Glomerular endothelial cell (primary cell): ENCODE results near the gene APOB. TPM values are rescaled to one million over a fixed set of nuclear protein-coding genes. Genes with fewer than 3 reads are reported as not detected.
"Not testable (repeated sequence)": the region's sequence is repeated elsewhere in the genome, so short reads cannot be mapped to it uniquely, and the experiment has no call there.

ENCODE experiments used
- DNase-seq: peaks from one replicate; pipeline ENCODE4 v3.0.0-alpha.2; 2011; ENCODE audit warnings: low read depth, low spot score; ENCODE audit errors: extremely low read depth
- total RNA-seq: library from RNA; depleted of rRNA; stranded (reverse); fragments of >200 nt; gene quantifications from 2 replicates; pipeline ENCODE4 v1.2.3, GENCODE V29; 2015

APOB gene
- total RNA-seq, 1 donor from 2014 or later, result 0.18 TPM

DNA sequence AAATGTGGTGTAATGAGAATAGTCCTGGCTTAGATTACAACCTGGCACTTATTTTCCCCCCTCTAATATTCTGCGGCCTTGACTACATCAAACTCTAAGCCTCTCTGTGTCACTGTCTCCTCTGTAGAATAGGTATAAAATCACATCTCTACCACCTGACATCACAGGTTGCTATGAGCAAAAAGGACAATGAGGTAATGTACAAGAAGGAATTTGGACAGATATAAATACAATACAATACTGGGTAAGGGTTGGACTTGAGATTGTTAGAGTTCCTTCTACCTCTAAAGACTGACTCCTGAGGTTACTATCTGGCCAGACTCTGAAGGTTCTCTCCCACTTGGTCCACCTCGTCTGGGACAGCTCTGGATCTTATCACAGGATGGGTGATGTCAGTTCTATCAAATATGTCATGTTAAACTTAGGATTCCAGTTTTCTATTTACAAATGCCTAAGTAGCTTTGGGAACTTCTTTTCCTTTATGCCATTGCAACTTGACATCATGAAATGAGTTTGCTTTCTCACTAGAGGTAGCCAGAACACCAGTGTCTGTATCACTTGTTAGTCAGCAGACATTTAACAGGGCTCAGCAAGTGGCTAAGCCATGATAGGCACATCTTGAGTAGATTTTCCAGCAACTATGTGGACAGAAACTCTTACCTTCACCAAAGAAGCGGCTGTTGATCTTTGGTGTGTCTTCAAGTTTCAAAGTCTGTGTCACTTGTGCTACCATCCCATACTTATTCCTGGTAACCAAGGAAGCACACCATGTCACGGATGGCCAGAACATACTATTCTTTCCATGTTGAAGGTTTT, 9.5 kb downstream of the APOB start:
- DNase-seq, result no peak

DNA sequence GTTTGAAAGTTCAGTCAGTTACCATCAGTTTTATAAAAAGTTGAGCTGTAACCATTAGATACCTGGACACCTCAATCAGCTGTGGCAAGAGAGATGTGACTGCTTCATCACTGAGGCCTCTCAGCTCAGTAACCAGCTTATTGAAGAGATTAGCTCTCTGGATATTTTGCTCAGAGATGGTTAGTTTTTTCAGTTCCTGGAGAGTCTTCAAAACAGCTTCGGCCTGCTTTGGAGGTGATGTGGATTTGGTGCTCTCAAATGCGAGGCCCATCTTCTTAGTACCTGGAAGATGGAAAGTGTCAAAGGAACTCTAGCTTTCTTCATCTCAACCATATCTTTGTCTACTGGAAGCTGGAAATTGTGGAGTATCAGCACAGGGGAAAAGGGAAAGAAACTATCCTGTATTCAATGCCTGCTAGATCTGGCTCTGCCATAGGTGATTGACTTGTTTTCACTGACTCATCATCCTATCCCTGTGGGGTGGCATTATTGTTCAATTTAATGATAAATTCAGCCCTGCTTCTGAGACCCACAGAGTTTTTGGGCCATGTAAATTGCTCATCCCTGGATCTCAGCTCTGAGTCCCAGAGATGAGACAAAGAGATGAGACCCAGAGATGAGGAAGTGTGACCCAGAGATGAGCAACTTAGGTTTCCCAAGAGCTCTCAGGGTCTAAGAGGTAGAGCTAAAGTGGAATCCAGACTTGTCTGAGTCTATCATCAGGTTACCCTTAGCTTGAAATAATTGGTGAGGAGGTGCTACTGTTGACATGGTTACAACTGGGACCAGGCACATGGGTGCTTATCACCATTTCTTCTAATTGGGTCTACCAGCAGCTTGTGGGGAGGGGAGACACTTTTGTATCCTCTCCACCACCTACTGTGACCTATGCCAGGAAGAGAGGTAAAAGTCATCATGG, 10.4 kb downstream of the APOB start:
- no peak for DNase-seq

DNA sequence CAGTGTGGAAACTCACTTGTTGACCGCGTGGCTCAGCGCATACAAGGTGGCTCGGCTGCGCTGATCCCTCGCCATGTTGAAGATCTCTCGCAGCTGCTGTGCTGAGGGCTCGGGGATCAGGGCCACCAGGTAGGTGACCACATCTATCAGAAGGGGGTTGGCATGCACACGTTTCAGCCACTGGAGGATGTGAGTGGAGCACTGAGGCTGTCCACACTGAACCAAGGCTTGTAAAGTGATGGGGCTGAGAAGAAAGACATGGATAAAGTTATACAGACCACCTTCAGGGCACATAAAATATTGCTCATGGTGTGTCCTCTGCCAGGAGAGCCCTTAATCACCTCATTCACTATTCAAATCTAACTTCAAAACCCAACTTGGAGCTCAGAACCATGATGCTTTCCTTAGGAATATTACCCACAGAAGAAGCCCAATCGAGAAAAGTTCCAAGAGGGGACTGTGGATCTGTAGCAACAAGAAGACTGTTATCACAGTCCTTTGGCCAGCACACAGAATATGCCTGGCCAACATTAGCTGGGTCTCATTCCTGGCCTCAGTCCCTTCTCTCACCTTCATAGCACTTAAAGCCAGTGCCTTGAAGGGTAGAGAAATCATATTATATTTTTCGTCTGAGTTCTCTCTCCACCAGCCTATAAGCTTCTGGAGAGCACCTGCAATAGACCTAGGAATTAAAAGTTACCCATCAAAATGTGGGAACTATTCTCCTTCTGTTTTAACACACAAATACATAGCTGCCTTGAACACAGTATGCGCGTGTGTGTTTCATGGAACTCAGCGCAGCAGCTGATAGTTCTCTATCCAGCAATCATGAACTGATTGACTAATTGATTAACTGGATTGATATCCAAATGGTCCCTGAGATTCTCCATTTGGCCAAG, 11.3 kb downstream of the APOB start:
- DNase-seq, result no peak

DNA sequence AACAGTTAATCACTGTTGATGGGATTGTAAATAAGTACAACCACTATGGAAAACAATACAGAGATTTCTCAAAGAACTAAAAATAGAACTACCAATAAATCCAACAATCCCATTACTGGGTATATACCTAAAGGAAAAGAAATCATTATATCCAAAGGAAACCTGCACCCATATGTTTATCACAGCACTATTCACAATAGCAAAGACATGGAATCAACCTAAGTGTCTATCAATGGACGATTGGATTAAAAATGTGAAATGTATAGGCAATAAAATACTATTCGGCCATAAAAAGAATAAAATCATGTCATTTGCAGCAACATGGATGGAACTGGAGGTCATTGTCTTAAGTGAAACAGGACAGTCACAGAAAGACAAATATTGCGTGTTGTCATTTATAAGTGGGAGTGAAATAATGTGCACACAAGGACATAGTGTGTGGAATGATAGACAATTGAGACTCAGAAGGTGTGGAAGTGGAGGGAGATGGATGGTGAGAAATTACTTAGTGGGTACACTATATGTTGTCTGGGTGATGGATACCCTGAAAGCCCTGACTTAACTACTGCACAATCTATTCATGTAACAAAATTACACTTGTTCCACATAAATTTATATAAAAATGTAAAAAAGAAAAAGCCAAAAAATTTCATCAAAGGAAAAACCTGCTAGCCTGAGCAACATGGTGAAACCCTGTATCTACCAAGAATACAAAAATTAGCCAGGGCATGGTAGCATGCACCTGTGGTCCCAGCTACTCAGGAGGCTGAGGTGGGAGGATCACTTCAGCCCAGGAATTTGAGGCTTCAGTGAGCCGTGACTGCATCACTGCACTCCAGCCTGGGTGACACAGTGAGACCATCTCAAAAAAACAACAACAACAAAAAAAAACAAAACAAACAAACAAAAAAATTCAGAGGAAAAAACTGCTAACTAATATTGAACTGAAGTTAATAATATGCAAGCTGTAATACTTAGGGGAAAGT, 12.6 kb downstream of the APOB start:
- DNase-seq, result no peak

DNA sequence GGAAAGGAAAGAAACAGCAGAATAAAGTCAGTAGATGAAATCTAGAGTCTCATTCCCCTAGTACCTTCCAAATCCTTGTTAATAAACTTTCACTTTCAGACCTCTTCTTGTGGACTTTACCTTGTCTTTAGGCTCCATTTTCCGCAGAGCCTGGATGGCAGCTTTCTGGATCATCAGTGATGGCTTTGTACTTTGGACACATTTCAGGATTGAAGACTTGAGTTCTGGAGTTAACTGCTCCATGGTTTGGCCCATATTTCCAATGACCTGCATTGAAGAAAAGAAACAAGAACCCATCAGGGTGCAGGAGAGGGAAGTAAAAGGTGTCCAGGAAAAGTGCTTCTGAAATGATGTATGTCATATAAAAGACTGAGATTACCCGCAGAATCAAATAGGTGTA, 14.4 kb downstream of the APOB start:
- no peak for DNase-seq

DNA sequence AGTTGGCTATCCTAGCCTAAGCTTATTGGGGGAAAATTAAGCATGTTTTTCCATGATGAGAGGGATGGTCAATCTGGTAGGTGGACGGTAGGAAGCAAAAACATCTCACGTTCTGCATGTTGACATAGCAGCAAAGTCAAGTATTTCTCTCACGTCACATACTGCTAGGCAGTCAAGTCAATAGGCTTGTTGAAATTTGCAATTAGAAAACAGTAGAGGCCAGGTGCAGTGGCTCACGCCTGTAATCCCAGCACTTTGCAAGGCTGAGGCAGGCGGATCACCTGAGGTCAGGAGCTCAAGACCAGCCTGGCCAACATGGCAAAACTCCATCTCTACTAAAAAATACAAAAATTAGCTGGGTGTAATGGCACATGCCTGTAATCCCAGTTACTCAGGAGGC, 14.9 kb downstream of the APOB start:
- DNase-seq, result not testable (repeated sequence)

DNA sequence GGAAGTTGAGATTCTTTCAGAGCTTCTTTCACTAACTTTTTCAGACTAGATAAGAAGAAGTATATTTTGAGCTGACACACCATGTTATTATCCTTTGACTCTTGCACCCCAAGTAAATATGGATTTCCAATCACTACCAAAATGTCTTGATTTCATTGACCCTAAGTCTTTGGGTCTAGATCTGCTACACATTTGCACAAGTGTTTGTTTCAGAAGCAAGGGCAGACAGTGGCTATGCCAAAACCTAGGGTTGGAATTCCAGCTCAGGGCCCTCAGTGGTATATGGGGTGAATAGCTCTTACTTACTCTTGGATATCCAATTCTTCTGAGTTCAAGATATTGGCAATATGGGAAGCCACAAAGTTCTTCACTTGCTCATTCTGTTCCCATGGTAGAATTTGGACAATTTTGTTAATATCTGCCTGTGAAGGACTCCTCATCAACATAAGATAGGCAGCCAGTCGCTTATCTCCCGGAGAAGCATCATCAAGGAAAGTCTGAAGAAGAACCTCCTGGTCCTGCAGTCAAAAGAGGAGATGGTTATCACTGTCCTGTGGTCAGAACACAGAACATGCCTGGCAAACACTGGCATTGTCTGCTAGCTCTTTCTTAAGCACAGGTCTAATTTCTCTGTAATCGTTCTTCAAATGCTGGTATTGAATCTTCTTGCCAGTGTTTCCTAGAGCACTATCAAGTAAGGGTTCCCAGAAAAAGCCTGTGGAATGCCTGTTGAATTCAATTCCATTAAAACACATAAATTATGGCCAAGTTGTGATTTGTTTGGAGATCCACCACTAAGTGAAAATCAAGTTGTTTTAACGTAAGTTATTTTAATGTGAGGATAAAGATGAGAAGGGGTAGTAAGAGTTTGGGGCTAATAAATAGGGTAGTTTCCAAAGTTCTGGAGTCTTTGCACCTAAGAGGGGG, 15.6 kb downstream of the APOB start:
- DNase-seq, result no peak

DNA sequence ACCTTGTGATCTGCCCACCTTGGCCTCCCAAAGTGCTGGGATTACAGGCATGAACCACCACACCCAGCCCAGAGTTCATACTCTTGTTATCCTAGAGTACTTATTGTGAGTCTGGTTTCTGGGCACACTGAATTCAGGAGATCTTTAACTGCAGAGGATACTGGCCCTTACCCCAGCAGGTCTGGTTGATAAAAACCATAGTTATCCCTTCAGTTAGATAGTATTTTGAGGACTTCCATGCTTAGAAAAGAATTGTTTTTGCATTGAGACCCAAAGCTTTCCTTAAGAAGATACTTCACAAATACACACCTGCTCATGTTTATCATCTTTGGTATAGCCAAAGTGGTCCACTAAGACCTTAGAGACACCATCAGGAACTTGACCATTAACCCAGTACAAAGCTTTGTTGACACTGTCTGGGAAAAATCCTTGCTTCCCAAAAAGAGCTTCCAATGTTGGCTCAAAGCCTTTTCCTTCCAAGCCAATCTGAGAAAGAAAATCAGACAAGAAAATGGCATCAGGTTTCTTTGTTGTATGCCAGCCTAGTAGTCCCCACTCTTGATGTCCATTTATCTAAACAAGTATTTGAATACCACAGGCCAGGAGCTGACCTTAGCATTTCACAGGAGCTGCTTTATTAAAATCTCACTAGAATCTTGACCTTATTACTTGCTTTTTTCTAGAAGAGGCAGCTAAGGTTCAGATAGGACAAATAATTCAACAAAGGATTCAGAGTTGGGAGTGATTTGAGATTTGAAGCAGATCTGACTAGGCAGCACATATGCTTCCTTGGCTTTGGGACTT, 17.2 kb downstream of the APOB start:
- no peak for DNase-seq

DNA sequence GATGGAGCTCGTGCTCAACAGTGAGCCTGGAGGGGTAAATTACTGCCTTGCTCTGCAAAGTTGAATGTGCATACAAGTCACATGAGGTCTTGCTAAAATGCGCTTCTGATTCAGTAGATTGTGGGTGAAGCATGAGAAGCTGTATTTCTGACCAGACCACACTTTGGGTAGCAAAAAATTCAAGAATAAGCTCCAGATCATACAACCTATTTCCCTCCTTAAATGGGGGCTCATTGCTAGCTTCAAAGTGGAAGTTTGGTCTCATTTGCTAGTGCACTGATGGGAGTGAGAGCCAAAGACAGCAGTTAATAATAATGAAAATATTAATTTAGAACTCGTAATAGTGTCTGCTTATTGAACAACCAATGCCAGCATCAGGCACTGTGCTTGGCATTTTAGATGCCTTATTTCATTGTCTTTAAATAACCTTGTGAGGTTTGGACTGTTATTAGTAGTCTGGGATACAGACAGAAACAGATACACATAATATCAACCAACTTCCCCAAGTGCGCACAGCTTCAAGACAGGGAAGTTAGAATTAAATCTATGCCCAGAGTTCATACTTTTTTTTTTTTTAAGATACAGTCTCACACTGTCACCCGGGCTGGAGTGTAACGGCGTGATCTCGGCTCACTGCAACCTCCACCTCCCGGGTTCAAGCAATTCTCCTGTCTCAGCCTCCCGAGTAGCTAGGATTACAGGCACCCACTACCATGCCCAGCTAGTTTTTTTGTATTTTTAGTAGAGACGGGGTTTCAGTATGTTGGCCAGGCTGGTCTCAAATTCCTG, 18.0 kb downstream of the APOB start:
- DNase-seq, result no peak

DNA sequence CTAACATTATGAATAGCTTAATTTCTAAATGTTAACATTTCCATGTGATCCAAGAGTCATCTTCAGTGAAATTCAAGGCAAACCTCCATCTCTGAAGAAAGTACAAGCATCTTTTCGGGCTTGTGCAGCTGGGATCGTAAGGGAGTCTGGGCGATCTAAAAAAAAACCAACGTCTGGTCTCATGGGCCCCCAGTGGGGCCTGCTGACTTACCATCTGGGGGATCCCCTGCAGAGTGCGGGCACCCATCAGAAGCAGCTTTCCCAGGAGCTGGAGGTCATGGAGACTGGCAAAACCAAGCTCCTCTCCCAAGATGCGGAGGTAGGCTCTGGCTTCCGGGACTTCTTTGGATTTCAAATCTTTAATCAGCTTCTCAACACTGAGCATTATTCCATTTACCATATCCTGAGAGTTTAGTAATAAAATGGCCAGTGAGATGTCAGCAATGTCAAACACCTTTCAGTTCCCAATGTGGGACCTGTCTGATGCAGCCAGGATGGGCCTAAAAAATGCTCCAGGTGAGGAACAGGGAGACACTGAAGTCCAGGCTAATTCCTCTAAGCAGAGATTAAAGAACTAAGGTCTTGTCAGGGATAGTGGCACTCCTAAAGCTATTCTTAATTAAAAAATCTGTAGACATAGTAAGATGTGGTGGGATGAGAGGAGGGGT, 19.0 kb downstream of the APOB start:
- DNase-seq, result no peak

DNA sequence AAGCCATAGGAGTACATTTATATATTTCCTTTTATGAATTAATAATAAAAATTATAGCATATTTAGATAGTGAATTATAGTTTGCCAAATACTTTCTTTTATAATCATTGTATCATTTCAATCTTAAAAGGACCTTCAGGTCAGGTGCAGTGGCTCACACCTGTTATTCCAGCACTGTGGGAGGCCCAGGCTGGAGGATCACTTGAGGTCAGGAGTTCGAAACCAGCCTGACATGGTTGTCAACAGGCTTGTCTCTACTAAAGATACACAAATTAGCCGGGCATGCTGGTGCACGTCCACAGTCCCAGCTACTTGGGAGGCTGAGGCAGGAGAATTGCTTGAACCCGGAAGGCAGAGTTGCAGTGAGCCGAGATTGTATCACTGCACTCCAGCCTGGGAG, 19.7 kb downstream of the APOB start:
- DNase-seq, result no peak

DNA sequence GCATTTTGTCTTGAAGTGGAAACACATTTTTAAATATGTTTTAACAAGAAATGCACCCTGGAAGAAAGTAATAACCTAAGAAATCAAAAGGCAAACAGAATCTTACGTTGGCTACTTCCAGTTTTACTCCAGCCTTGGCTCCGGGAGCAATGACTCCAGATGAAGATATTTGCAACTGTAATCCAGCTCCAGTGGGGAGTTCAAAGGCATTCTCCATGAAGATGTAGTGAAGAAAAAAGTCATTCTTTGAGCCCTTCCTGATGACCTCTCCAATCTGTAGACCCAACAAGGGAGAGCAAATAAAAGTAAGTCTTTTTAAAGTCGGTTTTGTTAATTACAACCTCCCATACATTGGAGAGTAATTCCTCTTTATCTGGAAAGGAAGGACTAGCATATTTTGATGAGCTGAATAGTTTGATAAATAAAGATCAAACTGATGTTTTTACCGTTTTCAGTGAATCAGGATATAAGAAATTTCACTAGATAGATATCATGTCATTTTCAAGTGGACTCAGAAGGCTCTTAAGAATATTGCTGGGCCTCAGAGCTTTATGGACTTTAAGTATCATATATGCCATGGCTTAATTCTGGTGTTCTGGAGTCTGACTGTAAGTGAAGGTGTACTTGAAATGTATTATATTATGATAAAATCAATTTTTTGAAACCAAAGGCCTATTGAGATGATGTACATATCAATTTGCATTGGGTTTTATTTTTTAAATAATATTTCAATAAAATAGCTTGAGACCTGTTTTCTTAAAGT, 20.3 kb downstream of the APOB start:
- DNase-seq, result no peak

DNA sequence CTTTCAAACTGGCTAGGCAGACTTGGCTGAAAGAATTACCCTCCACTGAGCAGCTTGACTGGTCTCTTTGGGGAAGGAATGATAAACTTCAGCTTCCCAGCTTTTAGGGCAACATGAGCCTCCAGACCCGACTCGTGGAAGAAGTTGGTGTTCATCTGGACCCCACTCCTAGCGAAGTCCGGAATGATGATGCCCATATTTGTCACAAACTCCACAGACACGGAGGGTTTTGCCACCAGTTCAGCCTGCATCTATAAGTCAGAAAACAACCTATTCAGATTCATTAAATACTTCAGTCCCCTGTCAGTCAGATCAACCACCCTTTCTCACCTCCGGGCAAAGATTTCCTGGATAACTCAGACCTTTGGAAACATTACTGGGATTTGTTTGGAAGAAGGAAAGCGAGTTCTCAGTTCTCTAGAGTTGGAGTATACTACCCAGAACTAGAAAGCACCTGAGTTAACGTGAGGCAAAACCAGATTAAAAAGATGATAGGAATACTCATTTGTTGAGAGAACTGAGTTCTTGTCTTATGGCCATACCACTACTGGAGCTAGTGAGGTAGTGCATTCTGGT, 21.0 kb downstream of the APOB start:
- DNase-seq, result no peak

DNA sequence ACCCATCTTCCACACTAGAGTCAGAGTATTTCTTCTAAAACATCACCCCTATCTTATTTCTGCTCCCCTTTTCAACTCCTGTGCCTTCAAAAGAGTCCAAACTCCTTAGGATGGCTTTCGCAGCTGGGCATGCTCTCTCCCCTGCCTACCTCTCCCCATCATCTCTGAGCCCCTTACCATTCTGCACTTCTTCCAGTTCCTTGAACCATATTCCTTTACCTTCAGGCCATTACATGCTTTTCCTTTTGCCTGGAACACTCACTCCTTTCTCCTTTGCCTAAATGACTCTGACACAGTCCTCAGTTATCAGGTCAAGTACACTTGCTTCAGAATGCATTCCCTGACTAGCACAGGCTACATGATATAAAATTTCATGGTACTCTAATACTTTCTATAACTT, 22.4 kb downstream of the APOB start:
- no peak for DNase-seq

DNA sequence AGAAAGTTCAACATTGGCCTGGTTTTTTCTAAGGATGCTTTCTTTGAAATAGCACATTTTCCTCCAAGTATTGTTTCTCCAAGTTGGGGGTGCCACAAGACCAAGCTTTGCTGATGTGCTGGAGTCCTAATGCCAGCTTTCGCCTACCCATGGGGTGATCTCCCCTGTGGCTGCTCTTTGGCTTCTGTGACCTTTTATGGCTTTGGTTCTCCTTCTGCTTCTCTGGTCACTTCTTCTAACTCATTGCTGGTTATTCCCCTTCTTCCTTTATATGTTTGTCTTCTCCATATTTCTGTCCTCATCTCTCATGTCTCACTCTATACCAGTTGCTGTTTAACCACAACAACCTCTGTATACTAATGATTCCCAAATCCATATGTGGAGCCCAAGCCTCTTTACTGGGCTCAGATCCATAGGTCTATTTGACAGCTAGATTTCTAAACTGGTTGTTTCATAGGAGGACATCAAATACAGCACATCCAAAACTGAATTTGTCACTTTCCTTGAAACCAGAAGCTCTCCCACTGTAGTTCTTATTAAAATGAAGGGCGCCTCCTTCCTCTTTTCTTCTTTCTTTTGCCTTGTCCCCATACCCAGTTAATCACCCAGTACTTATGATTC, 23.1 kb downstream of the APOB start:
- no peak for DNase-seq
